Tibial artery (tissue), 4 donors: ENCODE data around the gene CCHCR1.
"Not testable (repeated sequence)": the region's sequence is repeated elsewhere in the genome, so short reads cannot be mapped to it uniquely, and the experiment has no call there.

Experiments used
- DNase-seq, 2 donors: peaks; one replicate each; pipeline ENCODE4 v3.0.0-alpha.2; 2019
- H3K27ac ChIP-seq, 2 donors: fragments of 200-600 bp; sonication (generic) in 1 of 2; 1 replicate in 1 of 2; 2 replicates in 1 of 2; pipeline ENCODE4 v1.5.1; 2018 to 2019; ENCODE audit warnings: mild to moderate bottlenecking in 1 of 2
- H3K27me3 ChIP-seq, 2 donors: fragments of 200-600 bp; sonication (generic) in 1 of 2; one replicate each; pipeline versions ENCODE4 v1.5.1 to v1.6.0; 2016 to 2019
- H3K36me3 ChIP-seq, 3 donors: fragments of 200-600 bp; sonication (generic) in 2 of 3; one replicate each; pipeline ENCODE4 v1.5.1; 2016 to 2019; ENCODE audit warnings: mild to moderate bottlenecking in 2 of 3
- H3K4me1 ChIP-seq, 4 donors: fragments of 200-600 bp; sonication (generic) in 2 of 4; 1 replicate in 3 of 4; 2 replicates in 1 of 4; pipeline ENCODE4 v1.5.1; 2016 to 2019
- H3K4me3 ChIP-seq, 2 donors: fragments of 200-600 bp; sonication (generic) in 1 of 2; 1 replicate in 1 of 2; 2 replicates in 1 of 2; pipeline ENCODE4 v1.5.1; 2018 to 2019; ENCODE audit warnings: mild to moderate bottlenecking in 2 of 2
- H3K9me3 ChIP-seq, 3 donors: fragments of 200-600 bp; sonication (generic) in 1 of 3; one replicate each; pipeline ENCODE4 v1.5.1; 2016 to 2019
- CTCF ChIP-seq, 2 experiments: fragments of 200-600 bp in 1 of 2; fragments of 450-650 bp in 1 of 2; IDR thresholded peaks; one replicate each; pipeline ENCODE4 v1.5.1; 2017 to 2019; ENCODE audit warnings: antibody characterized with exemption in 2 of 2, mild to moderate bottlenecking in 1 of 2, moderate library complexity in 1 of 2
- intact Hi-C: fragments of 100-400 bp; cut with DNase I; formaldehyde crosslinking; loops from one replicate; pipeline ENCODE4 v1.15.0; 2023; ENCODE audit warnings: low total_unique reads

CCHCR1 gene

DNA sequence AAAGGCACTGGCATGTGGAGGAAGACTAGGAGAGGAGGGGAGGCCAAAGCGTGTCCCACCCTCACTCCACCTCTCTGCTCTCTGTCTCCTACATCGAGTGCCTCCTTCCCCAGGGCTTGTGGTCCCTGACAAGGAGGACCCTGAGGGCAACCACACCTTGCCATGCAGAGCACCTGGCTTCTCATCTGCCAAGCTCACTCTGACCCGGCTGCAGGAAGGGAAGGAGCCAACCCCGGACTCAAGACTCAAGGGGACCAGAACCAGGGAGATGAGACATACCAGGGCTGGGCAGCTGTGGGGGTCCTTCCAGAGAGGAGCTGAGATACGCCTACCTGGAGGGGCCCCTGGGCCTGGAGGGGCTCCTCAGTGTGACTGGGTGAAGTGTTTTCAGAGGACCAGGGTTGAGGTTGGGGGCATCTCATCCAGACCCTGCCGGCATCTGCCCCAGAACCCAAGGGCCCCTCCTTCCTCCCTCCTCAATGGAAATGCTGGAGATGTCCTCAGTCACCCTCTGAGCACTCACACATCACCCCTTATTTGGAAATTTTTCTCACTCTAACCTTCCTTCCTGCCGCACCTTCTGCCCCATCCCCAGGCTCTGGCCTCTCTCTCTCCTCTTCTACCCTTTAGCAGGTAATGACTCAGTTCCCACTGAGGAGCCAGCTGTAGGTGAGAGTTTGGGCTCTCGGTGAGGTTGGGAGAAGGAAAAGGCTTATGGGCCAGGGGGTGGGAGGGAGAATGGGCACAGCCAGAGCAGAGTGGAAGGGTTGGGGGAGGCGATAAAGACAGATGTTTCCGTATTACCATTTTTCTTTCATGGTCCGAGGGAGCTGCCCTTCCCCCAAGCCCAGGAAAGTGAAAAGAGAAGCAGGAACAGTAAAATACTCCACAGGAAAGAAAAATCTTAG, 44.9 kb upstream of the CCHCR1 start:
- Histone ChIP-seq H3K27ac (peak overlapping the region; percentile 13 to 61), H3K9me3 (peaks cover 0 to 11% (median 0%) of the 10 kb centered on the region in 3 donors), H3K4me3 (no peak overlapping the region), H3K4me1 (peaks cover 0 to 34% (median 17%) of the 10 kb centered on the region in 4 donors), H3K27me3 (no peaks in the 10 kb centered on the region), H3K36me3 (no peaks in the 10 kb centered on the region)
- no peak for DNase-seq
- TF ChIP-seq CTCF (IDR thresholded peaks at IDR 0.05), result no peak
- intact Hi-C loops, result no loop called here

DNA sequence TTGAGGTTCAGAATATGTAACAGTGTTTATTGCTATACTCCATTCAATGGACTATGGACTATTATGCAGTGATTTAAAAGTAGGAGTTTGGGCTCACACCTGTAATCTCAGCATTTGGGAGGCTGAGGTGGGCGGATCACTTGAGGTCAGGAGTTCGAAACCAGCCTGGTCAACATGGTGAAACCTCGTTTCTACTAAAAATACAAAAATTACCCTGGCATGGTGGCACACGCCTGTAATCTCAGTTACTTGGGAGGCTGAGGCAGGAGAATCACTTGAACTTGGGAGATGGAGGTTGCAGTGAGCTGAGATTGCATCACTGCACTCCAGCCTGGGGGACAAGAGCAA, 41.5 kb upstream of the CCHCR1 start:
- not testable (repeated sequence) for H3K27me3 ChIP-seq, DNase-seq, H3K4me3 ChIP-seq, H3K36me3 ChIP-seq
- intact Hi-C loops, result loop anchor here (5.0 kb wide), 2 partner anchors 42 to 168 kb away; partner anchors contain the start of genes CCHCR1 and TCF19
- H3K9me3 ChIP-seq, result peaks cover 0 to 11% (median 0%) of the 10 kb centered on the region in 3 donors
- H3K27ac ChIP-seq, result peak overlapping the region in 1 of 2 donors; percentile 81
- peaks cover 0 to 39% (median 20%) of the 10 kb centered on the region in 4 donors for H3K4me1 ChIP-seq

GRCh38 chr6:31197559-31198305, 40.1 kb upstream of the CCHCR1 start:
- peak; percentile 92 to 95 for DNase-seq
- Histone ChIP-seq H3K27me3 (no peaks in the 10 kb centered on the region), H3K4me1 (peaks cover 0 to 28% (median 12%) of the 10 kb centered on the region in 4 donors), H3K27ac (peak overlapping the region; percentile 81 to 95), H3K9me3 (peaks cover 0 to 11% (median 0%) of the 10 kb centered on the region in 3 donors), H3K36me3 (no peaks in the 10 kb centered on the region), H3K4me3 (peak overlapping the region; percentile 61 to 81)
- intact Hi-C loops, result loop anchor here (5.0 kb wide), 2 partner anchors 40 to 170 kb away; partner anchors contain the start of genes CCHCR1 and TCF19
- peak in 1 of 2 experiments; percentile 20 for TF ChIP-seq CTCF (IDR thresholded peaks at IDR 0.05)

- not testable (repeated sequence) for H3K36me3 ChIP-seq, DNase-seq, H3K27me3 ChIP-seq
- Histone ChIP-seq H3K27ac (peak overlapping the region; percentile 81 to 95), H3K4me1 (peaks cover 0 to 22% (median 8%) of the 10 kb centered on the region in 4 donors), H3K9me3 (peaks cover 0 to 11% (median 0%) of the 10 kb centered on the region in 3 donors), H3K4me3 (peak overlapping the region; percentile 61 to 81)
- intact Hi-C loops, result loop anchor here (5.0 kb wide), 2 partner anchors 39 to 171 kb away; partner anchors contain the start of genes CCHCR1 and TCF19
These were observed 38.8 kb upstream of the CCHCR1 start for GRCh38 chr6:31196251-31197022.

DNA sequence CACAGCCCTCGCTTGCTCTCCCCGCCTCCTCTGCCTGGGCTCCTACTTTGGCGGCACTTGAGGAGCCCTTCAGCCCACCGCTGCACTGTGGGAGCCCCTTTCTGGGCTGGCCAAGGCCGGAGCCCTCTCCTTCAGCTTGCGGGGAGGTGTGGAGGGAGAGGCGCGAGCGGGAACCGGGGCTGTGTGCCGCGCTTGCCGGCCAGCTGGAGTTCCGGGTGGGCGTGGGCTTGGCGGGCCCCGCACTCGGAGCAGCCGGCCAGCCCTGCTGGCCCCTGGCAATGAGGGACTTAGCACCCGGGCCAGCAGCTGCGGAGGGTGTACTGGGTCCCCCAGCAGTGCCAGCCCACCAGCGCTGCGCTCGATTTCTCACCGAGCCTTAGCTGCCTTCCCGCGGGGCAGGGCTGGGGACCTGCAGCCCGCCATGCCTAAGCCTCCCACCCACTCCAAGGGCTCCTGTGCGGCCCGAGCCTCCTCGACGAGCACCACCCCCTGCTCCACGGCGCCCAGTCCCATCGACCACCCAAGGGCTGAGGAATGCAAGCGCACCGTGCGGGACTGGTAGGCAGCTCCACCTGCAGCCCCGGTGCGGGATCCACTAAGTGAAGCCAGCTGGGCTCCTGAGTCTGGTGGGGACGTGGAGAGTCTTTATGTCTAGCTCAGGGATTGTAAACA, 37.8 kb upstream of the CCHCR1 start:
- peaks cover 0 to 22% (median 8%) of the 10 kb centered on the region in 4 donors for H3K4me1 ChIP-seq
- DNase-seq, H3K27ac ChIP-seq, H3K27me3 ChIP-seq, H3K9me3 ChIP-seq, H3K4me3 ChIP-seq, H3K36me3 ChIP-seq: not testable (repeated sequence)
- intact Hi-C loops, result loop anchor here (5.0 kb wide), 2 partner anchors 38 to 172 kb away; partner anchors contain the start of genes CCHCR1 and TCF19

DNA sequence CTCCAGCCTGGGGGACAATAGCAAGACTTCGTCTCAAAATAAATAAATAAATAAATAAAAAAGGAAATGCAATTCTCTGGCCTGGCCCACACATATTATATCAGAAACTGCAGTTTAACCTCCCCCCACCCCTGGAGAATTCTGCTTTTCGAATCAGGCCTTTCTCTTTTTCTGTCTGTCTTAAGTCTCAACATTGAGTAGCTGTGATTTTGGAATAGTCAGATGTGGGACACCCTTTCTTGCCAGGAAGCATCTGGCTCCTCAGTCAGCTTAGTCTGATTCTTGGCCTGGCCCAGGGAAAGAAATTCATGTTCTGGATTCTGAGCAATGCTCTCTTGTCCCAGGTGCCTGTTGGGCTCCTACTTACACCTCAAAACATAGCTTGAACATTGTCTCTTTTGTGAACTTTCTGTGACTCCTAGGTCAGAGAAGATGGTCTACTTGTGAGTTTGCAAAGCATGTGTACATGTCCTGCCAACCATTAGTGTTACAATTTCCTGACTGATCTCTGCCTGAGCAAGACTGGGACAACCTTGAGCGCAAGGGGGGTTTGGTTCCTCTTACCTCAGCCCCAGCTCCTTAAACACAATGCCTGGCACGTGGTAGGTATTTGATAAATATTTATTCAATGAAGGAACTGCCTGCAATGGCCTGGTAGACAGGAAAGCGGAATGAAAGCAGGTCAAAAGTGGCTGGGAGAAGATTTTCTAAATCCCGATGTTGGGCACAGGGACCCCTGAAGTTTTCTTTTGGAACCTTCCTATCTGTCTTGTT, 36.6 kb upstream of the CCHCR1 start:
- no peak overlapping the region for H3K4me3 ChIP-seq
- intact Hi-C loops, result loop anchor here (5.0 kb wide), 2 partner anchors 57 to 78 kb away; partner anchors contain the start of genes HLA-C and PSORS1C2
- H3K27ac ChIP-seq, result no peak overlapping the region
- TF ChIP-seq CTCF (IDR thresholded peaks at IDR 0.05), result no peak
- no peaks in the 10 kb centered on the region for H3K36me3 ChIP-seq
- no peak for DNase-seq
- no peaks in the 10 kb centered on the region for H3K27me3 ChIP-seq
- no peaks in the 10 kb centered on the region for H3K9me3 ChIP-seq
- peaks cover 0 to 22% (median 8%) of the 10 kb centered on the region in 4 donors for H3K4me1 ChIP-seq
